Neutrophil (primary cell): ENCODE measurements around the gene SPAG6.
"Not testable (repeated sequence)": the region's sequence is repeated elsewhere in the genome, so short reads cannot be mapped to it uniquely, and the experiment has no call there.

Experiments
- H3K27ac ChIP-seq: fragments of 200-600 bp; sonication (generic); 2 replicates; pipeline ENCODE4 v1.5.1; 2016; ENCODE audit warnings: mild to moderate bottlenecking, moderate library complexity
- H3K27me3 ChIP-seq: fragments of 200-600 bp; sonication (generic); 2 replicates; pipeline ENCODE4 v1.6.0; 2016; ENCODE audit warnings: mild to moderate bottlenecking
- H3K36me3 ChIP-seq: fragments of 200-600 bp; sonication (generic); 2 replicates; pipeline ENCODE4 v1.5.1; 2017
- H3K4me1 ChIP-seq, 2 experiments: fragments of 200-600 bp in 1 of 2; sonication (generic) in 1 of 2; 1 replicate in 1 of 2; 2 replicates in 1 of 2; pipeline versions ENCODE4 v1.5.1 to v1.6.1; 2013 to 2016; ENCODE audit warnings: low read depth in 1 of 2, low read length in 1 of 2, mild to moderate bottlenecking in 1 of 2, moderate library complexity in 1 of 2; ENCODE audit not compliant: control insufficient read depth in 1 of 2, insufficient read depth in 1 of 2
- H3K4me3 ChIP-seq, 2 experiments: fragments of 200-600 bp in 1 of 2; sonication (generic) in 1 of 2; 1 replicate in 1 of 2; 2 replicates in 1 of 2; pipeline ENCODE4 v1.5.1; 2013 to 2016; ENCODE audit warnings: low read depth in 1 of 2, low read length in 1 of 2, mild to moderate bottlenecking in 1 of 2, moderate library complexity in 1 of 2
- H3K9me3 ChIP-seq: fragments of 200-600 bp; sonication (generic); 2 replicates; pipeline ENCODE4 v1.5.1; 2016
- CTCF ChIP-seq: fragments of 200-600 bp; sonication (generic); IDR thresholded peaks from 2 replicates; pipeline ENCODE4 v1.5.1; 2016; ENCODE audit warnings: antibody characterized with exemption

Gene SPAG6

DNA sequence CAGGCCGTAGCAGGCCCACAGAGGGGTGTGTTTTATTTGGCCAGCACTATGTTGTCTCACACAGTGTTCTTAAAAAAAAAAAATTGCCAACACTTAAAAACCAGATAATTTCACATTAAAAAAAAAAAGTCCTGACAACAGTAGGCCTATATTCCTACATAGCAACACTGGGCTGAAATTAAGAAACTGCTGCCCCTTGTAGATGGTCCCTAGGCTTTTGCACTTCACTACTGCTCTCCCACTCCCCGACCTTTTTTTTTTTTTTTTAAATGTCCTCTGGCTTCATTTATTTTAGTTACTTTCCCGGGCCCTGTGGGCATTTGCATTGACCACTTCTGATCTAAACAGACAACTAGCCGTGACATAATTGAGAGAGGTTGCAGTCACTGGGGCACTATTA, 36.0 kb downstream of the SPAG6 start:
- TF ChIP-seq CTCF = no peak
- no peak overlapping the region for H3K27ac ChIP-seq
- H3K36me3 ChIP-seq = no peaks in the 10 kb centered on the region
- no peaks in the 10 kb centered on the region for H3K9me3 ChIP-seq
- H3K4me3 ChIP-seq = no peak overlapping the region
- no peaks in the 10 kb centered on the region for H3K4me1 ChIP-seq
- no peaks in the 10 kb centered on the region for H3K27me3 ChIP-seq

- Histone ChIP-seq H3K27me3 (no peaks in the 10 kb centered on the region), H3K36me3 (no peaks in the 10 kb centered on the region), H3K27ac (no peak overlapping the region), H3K4me3 (no peak overlapping the region), H3K9me3 (no peaks in the 10 kb centered on the region), H3K4me1 (no peaks in the 10 kb centered on the region)
- no peak for TF ChIP-seq CTCF
These were observed 41.2 kb downstream of the SPAG6 start for GRCh38 chr10:22386503-22386902.

- Histone ChIP-seq H3K27ac (no peak overlapping the region), H3K36me3 (no peaks in the 10 kb centered on the region), H3K4me3 (no peak overlapping the region), H3K4me1 (no peaks in the 10 kb centered on the region), H3K27me3 (no peaks in the 10 kb centered on the region), H3K9me3 (no peaks in the 10 kb centered on the region)
- TF ChIP-seq CTCF = no peak
These were observed 44.7 kb downstream of the SPAG6 start for GRCh38 chr10:22389856-22390589.

DNA sequence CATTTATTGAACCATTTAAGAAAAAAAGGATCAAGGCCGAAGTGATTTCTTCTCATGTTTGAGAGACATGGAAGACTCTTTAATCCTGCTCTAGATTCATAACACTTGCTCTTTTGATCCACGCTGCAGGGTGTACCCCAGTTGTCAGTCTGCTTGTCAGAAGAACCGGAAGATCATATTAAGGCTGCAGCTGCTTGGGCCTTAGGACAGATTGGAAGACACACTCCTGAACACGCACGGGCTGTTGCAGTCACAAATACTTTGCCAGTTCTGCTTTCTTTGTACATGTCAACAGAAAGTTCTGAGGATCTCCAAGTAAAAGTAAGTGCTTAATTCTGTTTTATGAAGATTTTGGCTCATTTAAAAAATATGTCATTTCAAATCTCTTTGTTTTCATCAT, 46.3 kb downstream of the SPAG6 start:
- H3K36me3 ChIP-seq = no peaks in the 10 kb centered on the region
- no peaks in the 10 kb centered on the region for H3K4me1 ChIP-seq
- H3K4me3 ChIP-seq = no peak overlapping the region
- no peaks in the 10 kb centered on the region for H3K9me3 ChIP-seq
- H3K27ac ChIP-seq = no peak overlapping the region
- H3K27me3 ChIP-seq = no peaks in the 10 kb centered on the region
- no peak for TF ChIP-seq CTCF

GRCh38 chr10:22396195-22396594, 50.9 kb downstream of the SPAG6 start:
- H3K27me3 ChIP-seq, H3K4me1 ChIP-seq: not testable (repeated sequence)

DNA sequence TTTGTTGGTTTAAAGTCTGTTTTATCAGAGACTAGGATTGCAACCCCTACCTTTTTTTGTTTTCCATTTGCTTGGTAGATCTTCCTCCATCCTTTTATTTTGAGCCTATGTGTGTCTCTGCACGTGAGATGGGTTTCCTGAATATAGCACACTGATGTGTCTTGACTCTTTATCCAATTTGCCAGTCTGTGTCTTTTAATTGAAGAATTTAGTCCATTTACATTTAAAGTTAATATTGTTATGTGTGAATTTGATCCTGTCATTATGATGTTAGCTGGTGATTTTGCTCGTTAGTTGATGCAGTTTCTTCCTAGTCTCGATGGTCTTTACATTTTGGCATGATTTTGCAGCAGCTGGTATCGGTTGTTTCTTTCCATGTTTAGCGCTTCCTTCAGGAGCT, 61.6 kb downstream of the SPAG6 start:
- not testable (repeated sequence) for H3K27me3 ChIP-seq, H3K4me3 ChIP-seq, H3K27ac ChIP-seq, H3K9me3 ChIP-seq, H3K4me1 ChIP-seq, H3K36me3 ChIP-seq

More at GRCh38 chr10:22396195-22396594, 50.9 kb downstream of the SPAG6 start:
- H3K27ac ChIP-seq, H3K9me3 ChIP-seq, H3K36me3 ChIP-seq, H3K4me3 ChIP-seq: not testable (repeated sequence)
